ENCODE measurements around the gene ADGRG7.

Gene ADGRG7

DNA sequence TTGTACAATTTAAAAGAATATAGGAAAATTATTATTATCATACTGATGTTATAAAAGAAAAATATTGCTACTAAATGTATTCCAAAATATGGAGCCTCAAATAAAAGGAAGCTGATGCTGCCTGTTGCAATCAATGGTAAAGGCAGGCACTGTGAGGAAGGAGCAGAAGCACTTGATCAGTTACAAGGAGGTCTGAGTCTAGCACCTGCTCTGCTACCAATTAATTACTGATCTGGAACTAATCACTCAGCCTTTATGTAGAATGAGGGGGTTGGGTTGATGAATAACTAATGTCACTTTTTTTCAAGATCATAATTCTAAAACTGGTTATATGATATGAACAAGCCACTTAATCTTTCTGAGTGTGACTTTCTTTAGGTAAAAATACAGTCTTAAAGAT, 5.5 kb downstream of the ADGRG7 start:
- no peak for TF ChIP-seq YY1 (IDR thresholded peaks at IDR 0.05; ENCODE audit: insufficient read depth, insufficient read length)
- TF ChIP-seq ZNF274 (IDR thresholded peaks at IDR 0.05; ENCODE audit: low read depth, low read length), result no peak
- TF ChIP-seq SUZ12 (IDR thresholded peaks at IDR 0.05; ENCODE audit: extremely low read depth, insufficient read depth, insufficient read length), result no peak
- no peak overlapping the region for H3K9ac ChIP-seq (ENCODE audit: insufficient read length, low read depth)
- no peaks in the 10 kb centered on the region for H3K9me3 ChIP-seq (ENCODE audit: insufficient read depth, low read length)
- H3K4me3 ChIP-seq (ENCODE audit: insufficient read length, low read depth), result no peak overlapping the region
- H3K36me3 ChIP-seq (ENCODE audit: insufficient read depth, insufficient read length, low read length), result no peaks in the 10 kb centered on the region
- no peaks in the 10 kb centered on the region for H3K4me1 ChIP-seq (ENCODE audit: insufficient read depth, insufficient read length)
- no peaks in the 10 kb centered on the region for H3K27me3 ChIP-seq (ENCODE audit: insufficient read depth, insufficient read length)
- DNase-seq (ENCODE audit: low read depth, low spot score), result no peak

DNA sequence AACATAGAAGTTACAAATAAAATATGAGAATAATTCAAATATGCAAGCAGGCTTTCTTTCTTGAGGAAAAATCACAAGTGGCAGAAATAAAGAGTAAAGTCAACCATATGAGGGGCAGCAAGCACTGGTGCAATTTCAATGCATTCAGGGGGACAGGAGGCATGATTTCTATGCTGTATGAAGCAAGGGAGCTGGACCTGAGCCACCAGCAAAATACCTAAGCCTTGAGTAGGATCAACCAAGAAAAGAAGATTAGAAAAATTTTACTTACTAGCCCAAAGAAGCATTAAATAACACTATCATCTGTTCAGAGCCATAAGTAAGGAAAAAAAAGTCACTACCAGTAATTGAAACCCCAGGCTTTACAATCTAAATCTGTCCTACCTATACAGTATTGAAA, 6.3 kb downstream of the ADGRG7 start:
- H3K9ac ChIP-seq (ENCODE audit: insufficient read length, low read depth), result no peak overlapping the region
- H3K36me3 ChIP-seq (ENCODE audit: insufficient read depth, insufficient read length, low read length), result no peaks in the 10 kb centered on the region
- no peaks in the 10 kb centered on the region for H3K4me1 ChIP-seq (ENCODE audit: insufficient read depth, insufficient read length)
- no peak for DNase-seq (ENCODE audit: low read depth, low spot score)
- H3K27me3 ChIP-seq (ENCODE audit: insufficient read depth, insufficient read length), result no peaks in the 10 kb centered on the region
- TF ChIP-seq YY1 (IDR thresholded peaks at IDR 0.05; ENCODE audit: insufficient read depth, insufficient read length) (no peak), SUZ12 (IDR thresholded peaks at IDR 0.05; ENCODE audit: extremely low read depth, insufficient read depth, insufficient read length) (no peak), ZNF274 (IDR thresholded peaks at IDR 0.05; ENCODE audit: low read depth, low read length) (no peak)
- H3K9me3 ChIP-seq (ENCODE audit: insufficient read depth, low read length), result no peaks in the 10 kb centered on the region
- no peak overlapping the region for H3K4me3 ChIP-seq (ENCODE audit: insufficient read length, low read depth)

DNA sequence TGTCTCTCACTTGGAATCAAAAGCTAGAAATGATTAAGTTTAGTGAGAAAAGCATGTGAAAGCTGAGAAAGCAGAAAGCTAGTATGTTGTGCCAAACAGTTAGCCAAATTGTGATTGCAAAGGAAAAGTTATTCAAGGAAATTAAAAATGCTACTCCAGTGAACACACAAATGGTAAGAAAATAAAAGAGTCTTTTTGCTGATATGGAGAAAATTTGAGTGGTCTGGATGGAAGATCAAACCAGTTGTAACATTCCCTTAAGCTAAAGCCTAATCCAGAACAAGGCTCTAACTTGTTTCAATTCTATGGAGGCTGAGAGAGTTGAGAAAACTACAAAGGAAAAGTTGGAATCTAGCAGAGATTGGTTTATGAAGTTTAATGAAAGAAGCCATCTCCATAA, 11.8 kb downstream of the ADGRG7 start:
- Histone ChIP-seq H3K4me3 (ENCODE audit: insufficient read length, low read depth) (no peak overlapping the region), H3K4me1 (ENCODE audit: insufficient read depth, insufficient read length) (no peaks in the 10 kb centered on the region), H3K36me3 (ENCODE audit: insufficient read depth, insufficient read length, low read length) (no peaks in the 10 kb centered on the region), H3K27me3 (ENCODE audit: insufficient read depth, insufficient read length) (no peaks in the 10 kb centered on the region), H3K9ac (ENCODE audit: insufficient read length, low read depth) (no peak overlapping the region), H3K9me3 (ENCODE audit: insufficient read depth, low read length) (no peaks in the 10 kb centered on the region)
- DNase-seq (ENCODE audit: low read depth, low spot score), result no peak
- TF ChIP-seq YY1 (IDR thresholded peaks at IDR 0.05; ENCODE audit: insufficient read depth, insufficient read length), result no peak
- TF ChIP-seq SUZ12 (IDR thresholded peaks at IDR 0.05; ENCODE audit: extremely low read depth, insufficient read depth, insufficient read length), result no peak
- TF ChIP-seq ZNF274 (IDR thresholded peaks at IDR 0.05; ENCODE audit: low read depth, low read length), result no peak

DNA sequence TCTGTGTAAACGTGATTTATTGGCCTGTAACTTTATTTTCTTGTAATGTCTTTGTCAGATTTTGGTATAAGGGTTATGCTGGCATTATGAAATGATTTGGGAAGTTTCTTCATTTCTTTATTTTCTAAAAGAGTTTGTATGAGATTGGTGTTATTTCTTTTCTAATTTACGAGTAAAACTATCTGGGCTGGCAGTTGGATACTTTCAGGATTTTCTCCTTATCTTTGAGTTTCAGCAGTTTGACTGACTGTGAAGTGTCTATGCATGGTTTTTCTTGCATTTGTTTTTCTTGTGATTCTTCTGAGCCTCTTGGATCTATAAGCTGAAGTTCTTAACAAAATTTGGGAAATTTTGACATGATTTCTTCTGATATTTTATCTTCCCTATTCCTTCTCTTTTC, 18.1 kb downstream of the ADGRG7 start:
- H3K27me3 ChIP-seq (ENCODE audit: insufficient read depth, insufficient read length), result no peaks in the 10 kb centered on the region
- H3K4me1 ChIP-seq (ENCODE audit: insufficient read depth, insufficient read length), result no peaks in the 10 kb centered on the region
- no peak overlapping the region for H3K4me3 ChIP-seq (ENCODE audit: insufficient read length, low read depth)
- no peak overlapping the region for H3K9ac ChIP-seq (ENCODE audit: insufficient read length, low read depth)
- TF ChIP-seq SUZ12 (IDR thresholded peaks at IDR 0.05; ENCODE audit: extremely low read depth, insufficient read depth, insufficient read length), result no peak
- TF ChIP-seq YY1 (IDR thresholded peaks at IDR 0.05; ENCODE audit: insufficient read depth, insufficient read length), result no peak
- no peak for TF ChIP-seq ZNF274 (IDR thresholded peaks at IDR 0.05; ENCODE audit: low read depth, low read length)
- no peaks in the 10 kb centered on the region for H3K9me3 ChIP-seq (ENCODE audit: insufficient read depth, low read length)
- DNase-seq (ENCODE audit: low read depth, low spot score), result no peak
- no peaks in the 10 kb centered on the region for H3K36me3 ChIP-seq (ENCODE audit: insufficient read depth, insufficient read length, low read length)

DNA sequence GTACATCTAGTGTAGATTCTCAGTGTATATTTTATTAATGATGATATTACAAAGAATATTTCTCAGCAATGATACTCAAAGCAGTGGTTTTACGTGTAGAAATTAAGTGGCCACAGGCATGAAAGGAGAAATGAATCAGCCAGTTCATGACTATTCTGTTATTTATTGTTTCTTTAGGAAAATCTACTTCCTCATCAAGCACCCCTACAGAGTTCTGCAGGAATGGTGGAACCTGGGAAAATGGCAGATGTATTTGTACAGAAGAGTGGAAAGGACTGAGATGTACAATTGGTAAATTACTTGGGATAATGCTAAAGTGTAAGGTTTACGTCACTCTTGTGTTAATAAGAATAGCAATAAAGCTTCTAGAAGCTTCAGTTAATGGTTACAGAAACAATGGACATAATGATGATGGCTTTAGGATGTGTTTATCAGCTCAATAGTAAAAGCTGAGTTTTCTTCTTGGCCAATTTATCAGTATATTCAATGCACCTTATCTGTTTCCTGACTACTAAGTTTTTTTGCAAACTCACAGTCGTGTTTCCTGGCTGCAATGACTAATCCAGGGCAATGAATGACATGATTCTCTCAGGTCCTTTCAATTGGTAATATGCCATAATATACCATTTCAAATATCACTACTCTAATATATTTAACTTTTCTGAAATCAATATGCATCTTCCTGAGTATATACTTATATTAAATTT, 20.2 kb downstream of the ADGRG7 start:
- Histone ChIP-seq H3K9ac (ENCODE audit: insufficient read length, low read depth) (no peak overlapping the region), H3K36me3 (ENCODE audit: insufficient read depth, insufficient read length, low read length) (no peaks in the 10 kb centered on the region), H3K27me3 (ENCODE audit: insufficient read depth, insufficient read length) (no peaks in the 10 kb centered on the region), H3K4me3 (ENCODE audit: insufficient read length, low read depth) (no peak overlapping the region), H3K4me1 (ENCODE audit: insufficient read depth, insufficient read length) (no peaks in the 10 kb centered on the region), H3K9me3 (ENCODE audit: insufficient read depth, low read length) (no peaks in the 10 kb centered on the region)
- no peak for DNase-seq (ENCODE audit: low read depth, low spot score)
- no peak for TF ChIP-seq ZNF274 (IDR thresholded peaks at IDR 0.05; ENCODE audit: low read depth, low read length)

DNA sequence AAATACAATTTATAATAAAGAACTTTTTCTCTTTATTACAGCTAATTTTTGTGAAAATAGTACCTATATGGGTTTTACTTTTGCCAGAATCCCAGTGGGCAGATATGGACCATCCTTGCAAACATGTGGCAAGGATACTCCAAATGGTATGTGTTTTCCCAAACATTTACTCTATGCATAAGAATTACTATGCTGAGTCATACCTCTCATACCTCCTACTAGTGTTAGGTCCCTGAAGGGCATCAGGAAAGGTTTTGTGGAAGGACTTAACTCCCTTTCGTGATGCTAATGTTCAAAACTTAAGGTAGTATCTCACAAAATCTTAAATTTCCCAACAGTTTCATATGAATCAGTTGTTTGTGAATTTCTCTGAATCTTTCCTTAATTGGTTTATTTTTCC, 21.3 kb downstream of the ADGRG7 start:
- Histone ChIP-seq H3K4me1 (ENCODE audit: insufficient read depth, insufficient read length) (no peaks in the 10 kb centered on the region), H3K4me3 (ENCODE audit: insufficient read length, low read depth) (no peak overlapping the region), H3K9me3 (ENCODE audit: insufficient read depth, low read length) (no peaks in the 10 kb centered on the region), H3K9ac (ENCODE audit: insufficient read length, low read depth) (no peak overlapping the region), H3K27me3 (ENCODE audit: insufficient read depth, insufficient read length) (no peaks in the 10 kb centered on the region), H3K36me3 (ENCODE audit: insufficient read depth, insufficient read length, low read length) (no peaks in the 10 kb centered on the region)
- peak; percentile 11 for DNase-seq (ENCODE audit: low read depth, low spot score)
- TF ChIP-seq YY1 (IDR thresholded peaks at IDR 0.05; ENCODE audit: insufficient read depth, insufficient read length) (no peak), SUZ12 (IDR thresholded peaks at IDR 0.05; ENCODE audit: extremely low read depth, insufficient read depth, insufficient read length) (no peak), ZNF274 (IDR thresholded peaks at IDR 0.05; ENCODE audit: low read depth, low read length) (no peak)

DNA sequence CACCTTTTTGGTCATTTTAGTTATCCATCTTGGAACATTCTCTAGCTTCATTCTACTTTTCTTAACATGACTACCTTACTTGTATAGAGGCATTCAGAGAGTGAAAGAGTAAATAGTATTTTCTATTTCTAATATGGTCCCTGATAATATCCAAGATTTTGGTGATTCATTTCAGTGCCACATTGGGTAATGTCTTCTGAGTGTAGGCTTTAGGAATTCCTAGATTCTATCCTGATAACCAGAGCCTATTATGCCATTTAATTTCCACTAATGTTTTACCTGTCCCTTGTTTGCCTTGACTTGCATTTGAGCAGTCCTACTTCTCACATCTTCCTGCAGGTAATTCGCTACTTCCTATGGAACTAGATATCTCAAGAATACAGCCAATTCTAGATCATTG, 21.8 kb downstream of the ADGRG7 start:
- no peaks in the 10 kb centered on the region for H3K36me3 ChIP-seq (ENCODE audit: insufficient read depth, insufficient read length, low read length)
- H3K4me1 ChIP-seq (ENCODE audit: insufficient read depth, insufficient read length), result no peaks in the 10 kb centered on the region
- H3K9me3 ChIP-seq (ENCODE audit: insufficient read depth, low read length), result no peaks in the 10 kb centered on the region
- TF ChIP-seq YY1 (IDR thresholded peaks at IDR 0.05; ENCODE audit: insufficient read depth, insufficient read length), result no peak
- TF ChIP-seq ZNF274 (IDR thresholded peaks at IDR 0.05; ENCODE audit: low read depth, low read length), result no peak
- TF ChIP-seq SUZ12 (IDR thresholded peaks at IDR 0.05; ENCODE audit: extremely low read depth, insufficient read depth, insufficient read length), result no peak
- H3K9ac ChIP-seq (ENCODE audit: insufficient read length, low read depth), result no peak overlapping the region
- H3K4me3 ChIP-seq (ENCODE audit: insufficient read length, low read depth), result no peak overlapping the region
- DNase-seq (ENCODE audit: low read depth, low spot score), result no peak
- no peaks in the 10 kb centered on the region for H3K27me3 ChIP-seq (ENCODE audit: insufficient read depth, insufficient read length)

Data from NT2/D1 (cell line).